ENCODE measurements around the gene SIGLEC5. TPM values are rescaled to one million over a fixed set of nuclear protein-coding genes. Genes with fewer than 3 reads are reported as not detected.

The SIGLEC5 gene
- total and polyA plus RNA-seq, 4 donors = 0.42 to 0.70 TPM; not detected in 2

GRCh38 chr19:51568456-51568855 lies 61.7 kb downstream of the SIGLEC5 start:
- no peak for DNase-seq (ENCODE audit: low spot score)
- 81% methylated on average over 1 of the region's 1 CpG for WGBS
- peaks cover 2 to 4% (median 3%) of the 10 kb centered on the region in 4 donors for H3K36me3 ChIP-seq (ENCODE audit: control insufficient read depth in 4 of 4, insufficient read depth in 3 of 4, low read depth in 1 of 4, low read length in 3 of 4)

GRCh38 chr19:51567583-51567982 lies 62.6 kb downstream of the SIGLEC5 start:
- Histone ChIP-seq H3K9me3 (ENCODE audit: control insufficient read depth in 4 of 4, low read length in 3 of 4) (peaks cover 0 to 2% (median 0%) of the 10 kb centered on the region in 4 donors), H3K36me3 (ENCODE audit: control insufficient read depth in 4 of 4, insufficient read depth in 3 of 4, low read depth in 1 of 4, low read length in 3 of 4) (no peaks in the 10 kb centered on the region), H3K4me3 (ENCODE audit: low read depth in 1 of 3, low read length in 3 of 3) (no peak overlapping the region), H3K9ac (ENCODE audit: low read depth in 1 of 2, low read length in 2 of 2) (no peak overlapping the region), H3K27ac (ENCODE audit: low read depth in 1 of 2, low read length in 2 of 2) (no peak overlapping the region), H3K4me1 (ENCODE audit: control insufficient read depth in 4 of 4, insufficient read depth in 4 of 4, low read length in 3 of 4) (peaks cover 3 to 12% (median 9%) of the 10 kb centered on the region in 4 donors), H3K27me3 (ENCODE audit: control insufficient read depth in 4 of 4, insufficient read depth in 4 of 4, low read length in 3 of 4) (peaks cover 0 to 11% (median 3%) of the 10 kb centered on the region in 4 donors)
- WGBS = 72% methylated on average over 4 of the region's 4 CpGs
- no peak for DNase-seq (ENCODE audit: low spot score)
- no peak for TF ChIP-seq HNF4G (IDR thresholded peaks at IDR 0.05)

More at GRCh38 chr19:51568456-51568855, 61.7 kb downstream of the SIGLEC5 start:
- Histone ChIP-seq H3K27me3 (ENCODE audit: control insufficient read depth in 4 of 4, insufficient read depth in 4 of 4, low read length in 3 of 4) (peaks cover 0 to 11% (median 3%) of the 10 kb centered on the region in 4 donors), H3K9me3 (ENCODE audit: control insufficient read depth in 4 of 4, low read length in 3 of 4) (peaks cover 0 to 2% (median 0%) of the 10 kb centered on the region in 4 donors), H3K9ac (ENCODE audit: low read depth in 1 of 2, low read length in 2 of 2) (no peak overlapping the region), H3K27ac (ENCODE audit: low read depth in 1 of 2, low read length in 2 of 2) (no peak overlapping the region), H3K4me1 (ENCODE audit: control insufficient read depth in 4 of 4, insufficient read depth in 4 of 4, low read length in 3 of 4) (peaks cover 5 to 16% (median 9%) of the 10 kb centered on the region in 4 donors), H3K4me3 (ENCODE audit: low read depth in 1 of 3, low read length in 3 of 3) (no peak overlapping the region)
- TF ChIP-seq RXRA (IDR thresholded peaks at IDR 0.05) (no peak), FOXA2 (IDR thresholded peaks at IDR 0.05) (no peak), HNF4A (conservative IDR thresholded peaks at IDR 0.05) (no peak), REST (IDR thresholded peaks at IDR 0.05) (no peak), FOXA1 (IDR thresholded peaks at IDR 0.05) (no peak)

GRCh38 chr19:51566489-51567100 lies 63.6 kb downstream of the SIGLEC5 start:
- no peak overlapping the region for H3K9ac ChIP-seq (ENCODE audit: low read depth in 1 of 2, low read length in 2 of 2)
- H3K9me3 ChIP-seq (ENCODE audit: control insufficient read depth in 4 of 4, low read length in 3 of 4) = peaks cover 0 to 2% (median 0%) of the 10 kb centered on the region in 4 donors
- 49% methylated on average over 8 of the region's 8 CpGs for WGBS
- DNase-seq (ENCODE audit: low spot score) = no peak
- no peak overlapping the region for H3K27ac ChIP-seq (ENCODE audit: low read depth in 1 of 2, low read length in 2 of 2)
- no peak overlapping the region for H3K4me3 ChIP-seq (ENCODE audit: low read depth in 1 of 3, low read length in 3 of 3)
- peaks cover 0 to 3% (median 1%) of the 10 kb centered on the region in 4 donors for H3K4me1 ChIP-seq (ENCODE audit: control insufficient read depth in 4 of 4, insufficient read depth in 4 of 4, low read length in 3 of 4)
- H3K36me3 ChIP-seq (ENCODE audit: control insufficient read depth in 4 of 4, insufficient read depth in 3 of 4, low read depth in 1 of 4, low read length in 3 of 4) = no peaks in the 10 kb centered on the region
- H3K27me3 ChIP-seq (ENCODE audit: control insufficient read depth in 4 of 4, insufficient read depth in 4 of 4, low read length in 3 of 4) = peaks cover 0 to 11% (median 3%) of the 10 kb centered on the region in 4 donors
- TF ChIP-seq GABPA (IDR thresholded peaks at IDR 0.05 in 1 of 2, conservative IDR thresholded peaks at IDR 0.05 in 1 of 2) (no peak), HNF4A (conservative IDR thresholded peaks at IDR 0.05) (no peak), NR2F2 (IDR thresholded peaks at IDR 0.05) (no peak), MAX (IDR thresholded peaks at IDR 0.05) (no peak), YY1 (IDR thresholded peaks at IDR 0.05) (no peak), RAD21 (IDR thresholded peaks at IDR 0.05) (no peak), SP1 (IDR thresholded peaks at IDR 0.05) (no peak), FOXA1 (IDR thresholded peaks at IDR 0.05) (no peak), REST (IDR thresholded peaks at IDR 0.05) (no peak), CTCF (IDR thresholded peaks at IDR 0.05; ENCODE audit: low read depth, low read length, missing input control) (no peak), FOXA2 (IDR thresholded peaks at IDR 0.05) (no peak), HNF4G (IDR thresholded peaks at IDR 0.05) (no peak), ATF3 (IDR thresholded peaks at IDR 0.05) (no peak), ZBTB33 (IDR thresholded peaks at IDR 0.05) (no peak)
